SK-N-SH (cell line): ENCODE measurements around the gene DAGLB.

Experiments
- MXI1 ChIP-seq: IDR thresholded peaks from 2 replicates; pipeline ENCODE4 v1.6.1; 2012; ENCODE audit warnings: mild to moderate bottlenecking, low read depth, low read length, improper control_type of control experiment
- TAF1 ChIP-seq: IDR thresholded peaks from 2 replicates; pipeline ENCODE4 v1.6.1; 2012; ENCODE audit warnings: low read depth, mild to moderate bottlenecking, low read length, moderate library complexity, borderline replicate concordance
- TF ChIP-seq, protein P1 (sequence below): IDR thresholded peaks from 2 replicates; pipeline ENCODE4 v1.4.0; 2012; ENCODE audit warnings: low read depth
- TF ChIP-seq, protein P2 (sequence below): IDR thresholded peaks from 2 replicates; pipeline ENCODE4 v1.6.1; 2012; ENCODE audit warnings: mild to moderate bottlenecking, low read depth, low read length, moderate library complexity

DNA sequence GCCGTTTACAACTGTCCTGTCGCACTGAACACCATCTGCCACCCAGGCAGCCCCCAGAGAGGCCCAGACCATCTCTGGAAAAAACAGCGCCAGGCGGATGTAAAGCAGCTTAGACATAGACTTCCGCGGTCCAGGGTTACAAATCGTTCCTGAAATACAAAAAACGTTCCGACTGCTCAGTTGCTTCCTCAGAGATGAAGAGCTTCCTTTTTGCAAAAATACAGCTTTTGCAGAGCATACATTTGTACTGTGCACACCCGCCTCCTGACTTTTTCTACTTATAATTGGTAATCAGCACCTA, 11.4 kb downstream of the DAGLB start:
- TF ChIP-seq, protein P1, sequence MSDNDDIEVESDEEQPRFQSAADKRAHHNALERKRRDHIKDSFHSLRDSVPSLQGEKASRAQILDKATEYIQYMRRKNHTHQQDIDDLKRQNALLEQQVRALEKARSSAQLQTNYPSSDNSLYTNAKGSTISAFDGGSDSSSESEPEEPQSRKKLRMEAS, result no peak
- TF ChIP-seq, protein P2, sequence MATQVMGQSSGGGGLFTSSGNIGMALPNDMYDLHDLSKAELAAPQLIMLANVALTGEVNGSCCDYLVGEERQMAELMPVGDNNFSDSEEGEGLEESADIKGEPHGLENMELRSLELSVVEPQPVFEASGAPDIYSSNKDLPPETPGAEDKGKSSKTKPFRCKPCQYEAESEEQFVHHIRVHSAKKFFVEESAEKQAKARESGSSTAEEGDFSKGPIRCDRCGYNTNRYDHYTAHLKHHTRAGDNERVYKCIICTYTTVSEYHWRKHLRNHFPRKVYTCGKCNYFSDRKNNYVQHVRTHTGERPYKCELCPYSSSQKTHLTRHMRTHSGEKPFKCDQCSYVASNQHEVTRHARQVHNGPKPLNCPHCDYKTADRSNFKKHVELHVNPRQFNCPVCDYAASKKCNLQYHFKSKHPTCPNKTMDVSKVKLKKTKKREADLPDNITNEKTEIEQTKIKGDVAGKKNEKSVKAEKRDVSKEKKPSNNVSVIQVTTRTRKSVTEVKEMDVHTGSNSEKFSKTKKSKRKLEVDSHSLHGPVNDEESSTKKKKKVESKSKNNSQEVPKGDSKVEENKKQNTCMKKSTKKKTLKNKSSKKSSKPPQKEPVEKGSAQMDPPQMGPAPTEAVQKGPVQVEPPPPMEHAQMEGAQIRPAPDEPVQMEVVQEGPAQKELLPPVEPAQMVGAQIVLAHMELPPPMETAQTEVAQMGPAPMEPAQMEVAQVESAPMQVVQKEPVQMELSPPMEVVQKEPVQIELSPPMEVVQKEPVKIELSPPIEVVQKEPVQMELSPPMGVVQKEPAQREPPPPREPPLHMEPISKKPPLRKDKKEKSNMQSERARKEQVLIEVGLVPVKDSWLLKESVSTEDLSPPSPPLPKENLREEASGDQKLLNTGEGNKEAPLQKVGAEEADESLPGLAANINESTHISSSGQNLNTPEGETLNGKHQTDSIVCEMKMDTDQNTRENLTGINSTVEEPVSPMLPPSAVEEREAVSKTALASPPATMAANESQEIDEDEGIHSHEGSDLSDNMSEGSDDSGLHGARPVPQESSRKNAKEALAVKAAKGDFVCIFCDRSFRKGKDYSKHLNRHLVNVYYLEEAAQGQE, result no peak
- TF ChIP-seq TAF1 (no peak), MXI1 (no peak)
